DND-41 (cell line): Measurements from ENCODE around the gene LCOR.

Source experiments
- ATAC-seq: fragments of 200-7000 bp; cut with Tn5 transposase; 3 replicates; pipeline ENCODE4 v1.9.1; 2021; ENCODE audit warnings: low read depth; ENCODE audit not compliant: insufficient read depth
- DNase-seq: peaks from one replicate; pipeline ENCODE4 v3.0.0-alpha.2; 2020
- H2AFZ ChIP-seq: 2 replicates; pipeline ENCODE4 v1.6.0; 2012; ENCODE audit warnings: low read depth, low read length
- H3K27ac ChIP-seq: 2 replicates; pipeline ENCODE4 v1.5.1; 2012; ENCODE audit warnings: low read length, inconsistent platforms
- H3K27me3 ChIP-seq: fragments of 200-600 bp; sonication (generic); 2 replicates; pipeline ENCODE4 v1.6.0; 2012; ENCODE audit warnings: low read length, mild to moderate bottlenecking, inconsistent platforms; ENCODE audit not compliant: insufficient read depth, poor library complexity
- H3K36me3 ChIP-seq: 2 replicates; pipeline ENCODE4 v1.5.1; 2012; ENCODE audit warnings: low read length, inconsistent platforms; ENCODE audit not compliant: insufficient read depth
- H3K4me1 ChIP-seq: 2 replicates; pipeline ENCODE4 v1.5.1; 2012; ENCODE audit warnings: mild to moderate bottlenecking, low read length; ENCODE audit not compliant: insufficient read depth
- H3K4me2 ChIP-seq: 2 replicates; pipeline ENCODE4 v1.6.0; 2012; ENCODE audit warnings: mild to moderate bottlenecking, moderate library complexity, low read length, inconsistent platforms; ENCODE audit not compliant: insufficient read depth
- H3K4me3 ChIP-seq, 2 experiments: fragments of 200-600 bp in 1 of 2; shearing (Covaris generic) in 1 of 2; 2 replicates each; pipeline ENCODE4 v1.5.1; 2012 to 2016; ENCODE audit warnings: inconsistent platforms in 2 of 2, low read length in 2 of 2, mild to moderate bottlenecking in 2 of 2, low read depth in 1 of 2, moderate library complexity in 1 of 2
- H3K79me2 ChIP-seq: 2 replicates; pipeline ENCODE4 v1.6.0; 2012; ENCODE audit warnings: low read length, inconsistent platforms; ENCODE audit not compliant: insufficient read depth
- H3K9ac ChIP-seq: 2 replicates; pipeline ENCODE4 v1.6.0; 2012; ENCODE audit warnings: low read depth, mild to moderate bottlenecking, inconsistent platforms, low read length, moderate library complexity
- H3K9me3 ChIP-seq: 2 replicates; pipeline ENCODE4 v1.5.1; 2012; ENCODE audit warnings: low read length, moderate library complexity, mild to moderate bottlenecking, inconsistent platforms; ENCODE audit not compliant: insufficient read depth, severe bottlenecking
- H4K20me1 ChIP-seq: 2 replicates; pipeline ENCODE4 v1.6.0; 2012; ENCODE audit warnings: low read length; ENCODE audit not compliant: insufficient read depth
- EZH2 ChIP-seq: IDR thresholded peaks from 3 replicates; pipeline ENCODE4 v1.6.1; 2012; ENCODE audit warnings: borderline replicate concordance, low read depth, mild to moderate bottlenecking, moderate library complexity, low read length, inconsistent platforms; ENCODE audit not compliant: severe bottlenecking
- TF ChIP-seq, protein P1 (sequence below): IDR thresholded peaks from 2 replicates; pipeline ENCODE4 v1.5.1; 2012; ENCODE audit warnings: borderline replicate concordance, low read length, moderate library complexity, mild to moderate bottlenecking; ENCODE audit not compliant: poor library complexity, severe bottlenecking; ENCODE audit errors: extremely low read depth

LCOR gene

GRCh38 chr10:96917628-96918027, 85.5 kb downstream of the LCOR start:
- no peak overlapping the region for H3K4me3 ChIP-seq
- H3K9me3 ChIP-seq: no peaks in the 10 kb centered on the region
- TF ChIP-seq EZH2: no peak
- TF ChIP-seq, protein P1, sequence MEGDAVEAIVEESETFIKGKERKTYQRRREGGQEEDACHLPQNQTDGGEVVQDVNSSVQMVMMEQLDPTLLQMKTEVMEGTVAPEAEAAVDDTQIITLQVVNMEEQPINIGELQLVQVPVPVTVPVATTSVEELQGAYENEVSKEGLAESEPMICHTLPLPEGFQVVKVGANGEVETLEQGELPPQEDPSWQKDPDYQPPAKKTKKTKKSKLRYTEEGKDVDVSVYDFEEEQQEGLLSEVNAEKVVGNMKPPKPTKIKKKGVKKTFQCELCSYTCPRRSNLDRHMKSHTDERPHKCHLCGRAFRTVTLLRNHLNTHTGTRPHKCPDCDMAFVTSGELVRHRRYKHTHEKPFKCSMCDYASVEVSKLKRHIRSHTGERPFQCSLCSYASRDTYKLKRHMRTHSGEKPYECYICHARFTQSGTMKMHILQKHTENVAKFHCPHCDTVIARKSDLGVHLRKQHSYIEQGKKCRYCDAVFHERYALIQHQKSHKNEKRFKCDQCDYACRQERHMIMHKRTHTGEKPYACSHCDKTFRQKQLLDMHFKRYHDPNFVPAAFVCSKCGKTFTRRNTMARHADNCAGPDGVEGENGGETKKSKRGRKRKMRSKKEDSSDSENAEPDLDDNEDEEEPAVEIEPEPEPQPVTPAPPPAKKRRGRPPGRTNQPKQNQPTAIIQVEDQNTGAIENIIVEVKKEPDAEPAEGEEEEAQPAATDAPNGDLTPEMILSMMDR: no peak
- DNase-seq (no peak), ATAC-seq (no peak)
- peaks cover 49% of the 10 kb centered on the region for H3K79me2 ChIP-seq
- no peaks in the 10 kb centered on the region for H3K27me3 ChIP-seq
- H4K20me1 ChIP-seq: peaks cover 23% of the 10 kb centered on the region; the same call in 1 of the 2 replicates
- peaks cover 27% of the 10 kb centered on the region for H3K36me3 ChIP-seq
- no peaks in the 10 kb centered on the region for H3K4me1 ChIP-seq
- H2AFZ ChIP-seq: no peak overlapping the region
- no peak overlapping the region for H3K9ac ChIP-seq
- no peak overlapping the region for H3K27ac ChIP-seq
- H3K4me2 ChIP-seq: no peak overlapping the region

DNA sequence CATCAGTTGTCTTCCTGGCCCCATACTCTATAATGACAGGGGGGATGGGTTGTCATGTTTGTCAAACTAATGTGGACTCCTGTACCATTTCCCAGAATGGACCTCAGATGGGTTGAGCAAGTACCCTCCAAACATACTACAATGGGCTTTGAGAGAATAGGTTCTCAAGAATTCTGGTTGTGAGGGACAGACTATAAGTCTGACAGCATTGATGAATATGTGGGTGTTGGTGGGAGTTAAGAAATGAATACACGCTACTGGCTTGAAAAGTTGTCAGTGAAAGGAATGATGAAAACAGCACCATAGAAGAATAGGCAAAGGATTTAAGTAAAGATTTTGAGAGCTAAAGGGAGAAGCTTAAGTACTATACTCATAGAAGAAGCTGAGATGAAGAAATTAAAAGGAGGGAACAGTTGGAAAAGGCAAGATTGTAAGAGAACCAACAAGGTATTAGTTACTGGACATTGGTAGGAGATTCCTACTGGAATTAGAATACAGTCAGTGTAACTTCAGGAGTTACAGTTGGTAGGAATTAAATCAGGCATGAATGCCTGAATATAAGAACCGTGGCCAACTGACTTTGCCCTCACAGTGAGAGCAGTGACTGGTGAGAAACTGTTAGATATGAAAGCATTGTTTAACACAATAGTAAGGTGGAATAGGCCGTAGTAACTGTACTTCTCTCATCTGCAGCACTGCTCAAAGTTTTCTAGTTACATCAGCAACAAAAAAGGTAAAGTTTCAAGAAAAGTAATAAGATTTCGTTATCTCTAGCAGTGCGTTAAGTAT, 86.3 kb downstream of the LCOR start:
- no peak for ATAC-seq
- Histone ChIP-seq H3K9me3 (no peaks in the 10 kb centered on the region), H3K9ac (no peak overlapping the region), H3K36me3 (peaks cover 25% of the 10 kb centered on the region), H3K4me2 (no peak overlapping the region), H4K20me1 (peaks cover 23% of the 10 kb centered on the region; the same call in 1 of the 2 replicates), H3K79me2 (peaks cover 45% of the 10 kb centered on the region), H3K4me3 (no peak overlapping the region), H2AFZ (no peak overlapping the region), H3K27me3 (no peaks in the 10 kb centered on the region), H3K4me1 (no peaks in the 10 kb centered on the region), H3K27ac (no peak overlapping the region)
- no peak for DNase-seq
- no peak for TF ChIP-seq EZH2
- TF ChIP-seq, protein P1: no peak

- H3K27ac ChIP-seq: no peak overlapping the region
- H3K4me3 ChIP-seq: no peak overlapping the region
- peaks cover 46% of the 10 kb centered on the region for H3K79me2 ChIP-seq
- no peaks in the 10 kb centered on the region for H3K4me1 ChIP-seq
- H3K27me3 ChIP-seq: no peaks in the 10 kb centered on the region
- no peak overlapping the region for H3K9ac ChIP-seq
- H3K4me2 ChIP-seq: no peak overlapping the region
- H3K36me3 ChIP-seq: peaks cover 28% of the 10 kb centered on the region
- ATAC-seq: no peak
- H3K9me3 ChIP-seq: no peaks in the 10 kb centered on the region
- H4K20me1 ChIP-seq: peaks cover 20% of the 10 kb centered on the region; the same call in 1 of the 2 replicates
- H2AFZ ChIP-seq: no peak overlapping the region
- no peak for TF ChIP-seq EZH2
- TF ChIP-seq, protein P1: no peak
- DNase-seq: no peak
Observed at GRCh38 chr10:96919785-96920430, 87.8 kb downstream of the LCOR start.
